ENCODE measurements around the gene ERICH6B.

The ERICH6B gene

GRCh38 chr13:45540864-45541263 is 74.7 kb downstream of the ERICH6B start:
- no peak for DNase-seq

DNA sequence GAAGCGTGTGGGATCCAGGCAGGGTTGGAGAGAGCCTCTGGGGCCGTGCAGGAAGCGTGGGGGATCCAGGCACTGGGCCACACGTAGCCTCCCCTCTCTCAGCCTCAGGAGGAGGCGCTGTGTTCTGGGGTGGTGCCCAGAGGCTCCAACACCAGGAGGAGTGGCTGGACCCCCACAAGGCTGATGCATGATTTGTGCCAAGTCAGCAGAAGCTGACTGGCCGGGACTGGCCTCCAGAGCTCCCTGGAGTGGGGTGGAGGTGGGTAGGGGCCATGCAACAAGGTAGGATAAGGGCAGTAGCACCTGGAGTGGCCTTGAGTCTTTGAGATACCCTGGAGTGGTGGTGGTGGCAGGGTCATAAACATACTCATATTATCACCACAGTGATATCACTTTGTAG is 75.3 kb downstream of the ERICH6B start:
- no peak for DNase-seq

DNA sequence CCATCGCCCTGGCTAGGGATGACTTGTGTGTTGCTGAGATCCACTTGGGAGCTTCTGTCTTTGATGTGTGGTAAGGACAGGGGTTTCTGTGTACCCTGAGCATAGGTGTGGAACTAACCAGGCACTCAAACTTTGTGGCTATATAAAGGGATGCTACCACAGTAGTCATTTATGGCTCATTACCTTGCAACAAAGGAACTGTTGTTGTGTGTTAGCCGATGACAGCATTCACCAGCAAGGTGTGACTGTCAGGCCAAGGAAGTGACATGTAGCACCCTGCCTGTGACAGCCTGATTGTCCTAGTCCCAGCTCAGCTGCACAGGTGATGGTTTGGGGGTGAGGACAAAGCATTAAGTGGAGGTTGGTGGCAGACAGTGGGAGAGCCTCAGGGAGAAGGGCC is 77.2 kb downstream of the ERICH6B start:
- DNase-seq = no peak

GRCh38 chr13:45537516-45537915 is 78.0 kb downstream of the ERICH6B start:
- DNase-seq = no peak

GRCh38 chr13:45536224-45536623 is 79.3 kb downstream of the ERICH6B start:
- no peak for DNase-seq

DNA sequence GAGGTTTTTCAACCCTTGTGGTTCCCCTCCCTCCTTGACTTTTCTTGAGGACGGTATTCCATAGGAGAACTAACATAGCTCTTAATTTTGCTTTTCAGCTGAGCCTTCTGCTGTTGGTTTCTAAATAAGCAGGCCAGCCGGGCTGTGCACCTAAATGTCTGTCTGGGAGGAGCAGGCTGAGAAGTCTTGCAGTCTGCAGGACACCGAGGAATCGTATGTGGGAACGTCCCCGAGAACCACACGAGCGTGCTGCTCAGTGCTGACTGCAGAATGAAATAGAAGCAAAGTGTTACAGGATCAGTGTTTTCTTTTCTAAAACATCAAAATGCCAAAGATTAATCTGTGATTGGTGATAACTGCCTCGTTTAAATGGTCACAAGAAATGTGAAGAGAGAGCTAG is 80.9 kb downstream of the ERICH6B start:
- DNase-seq = no peak

GRCh38 chr13:45529758-45530157 is 85.8 kb downstream of the ERICH6B start:
- DNase-seq = no peak

GRCh38 chr13:45527699-45528462 is 87.7 kb downstream of the ERICH6B start:
- no peak for DNase-seq

DNA sequence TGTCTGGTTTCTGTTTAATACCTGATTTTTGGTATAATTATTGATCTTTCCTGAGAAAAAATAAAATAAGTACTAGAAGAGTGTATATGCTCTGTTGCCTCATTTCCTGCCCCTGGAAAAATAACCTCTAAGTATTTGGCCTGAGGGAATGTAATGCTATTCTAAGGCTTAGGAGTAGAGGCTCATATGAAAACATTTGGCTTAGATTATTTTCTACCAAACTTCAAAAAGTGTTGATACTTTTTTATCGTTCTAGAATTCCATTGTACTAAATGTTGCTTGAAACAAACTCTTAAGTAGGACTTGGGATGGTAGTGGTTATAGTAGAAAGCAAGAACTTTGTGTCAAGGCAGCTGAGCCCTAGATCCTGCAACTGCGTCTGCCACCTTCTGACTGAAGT is 93.0 kb downstream of the ERICH6B start:
- no peak for DNase-seq

DNA sequence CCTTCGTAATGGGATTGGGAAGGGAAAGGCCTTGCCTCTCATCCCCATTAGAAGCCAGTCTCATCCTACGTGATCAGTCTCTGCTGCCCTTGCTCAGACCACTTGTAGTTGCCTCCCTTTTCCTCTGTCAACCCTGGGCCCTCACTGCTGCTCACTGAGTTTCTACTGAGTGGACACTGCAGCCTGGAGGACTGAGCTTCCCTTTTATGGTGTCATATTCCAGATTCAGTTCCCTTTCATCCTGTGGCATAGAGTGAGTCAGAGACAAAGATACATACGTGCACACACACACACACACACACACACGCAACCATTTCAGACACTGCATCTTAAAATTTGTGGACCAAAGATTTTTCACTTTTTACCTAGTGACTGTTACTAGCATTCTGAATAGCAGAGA is 94.2 kb downstream of the ERICH6B start:
- no peak for DNase-seq

DNA sequence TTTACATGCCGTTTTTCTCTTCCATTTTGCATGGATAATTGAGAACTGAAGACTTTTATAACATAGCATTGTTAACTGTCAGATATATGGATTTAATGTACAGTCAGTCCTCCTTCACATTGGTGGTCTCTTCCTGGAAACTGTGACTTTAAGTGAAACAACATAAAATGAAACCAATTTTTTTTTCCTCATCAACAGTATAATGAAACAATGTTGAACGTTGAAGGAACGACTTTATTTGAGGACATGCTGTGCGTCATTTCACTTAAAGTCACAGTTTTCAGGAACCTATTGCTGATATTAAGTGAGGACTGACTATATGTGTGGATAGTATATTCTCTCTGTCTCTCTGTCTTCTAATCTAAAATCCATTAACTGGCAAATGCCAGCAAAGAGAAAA is 96.0 kb downstream of the ERICH6B start:
- DNase-seq = no peak

DNA sequence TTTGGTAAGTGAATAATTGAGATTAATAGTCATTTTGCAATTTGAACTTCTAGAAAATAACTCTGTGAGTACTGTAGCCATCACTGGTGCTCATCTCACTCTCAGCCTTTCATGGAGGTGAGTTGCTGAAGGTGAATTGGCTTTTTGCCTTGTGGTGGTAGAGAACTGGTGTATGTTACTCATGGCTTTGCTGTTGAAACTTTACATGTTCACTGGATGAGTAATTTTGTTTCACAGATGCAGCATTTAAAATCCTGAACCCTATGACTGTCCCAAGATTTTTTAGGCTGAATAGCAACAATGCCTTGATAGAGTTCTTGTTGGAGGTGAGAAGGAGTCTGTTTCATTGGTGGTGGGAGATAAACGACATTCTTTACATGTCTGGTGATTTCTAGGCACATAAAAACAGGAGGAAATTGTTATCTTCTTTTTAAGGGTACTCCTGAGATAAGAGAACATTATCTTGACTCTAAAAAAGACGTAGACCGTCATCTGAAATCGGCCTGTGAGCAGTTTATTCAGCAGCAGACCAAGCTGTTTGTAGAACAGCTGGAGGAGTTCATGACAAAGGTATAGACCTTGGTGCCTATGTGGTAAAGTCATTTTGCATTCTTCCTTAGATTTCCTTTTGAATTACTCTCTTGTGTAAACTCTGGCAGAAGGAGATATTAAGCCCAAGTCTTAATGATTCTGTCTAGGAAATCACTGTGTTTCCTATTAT is 96.9 kb downstream of the ERICH6B start:
- DNase-seq = no peak

DNA sequence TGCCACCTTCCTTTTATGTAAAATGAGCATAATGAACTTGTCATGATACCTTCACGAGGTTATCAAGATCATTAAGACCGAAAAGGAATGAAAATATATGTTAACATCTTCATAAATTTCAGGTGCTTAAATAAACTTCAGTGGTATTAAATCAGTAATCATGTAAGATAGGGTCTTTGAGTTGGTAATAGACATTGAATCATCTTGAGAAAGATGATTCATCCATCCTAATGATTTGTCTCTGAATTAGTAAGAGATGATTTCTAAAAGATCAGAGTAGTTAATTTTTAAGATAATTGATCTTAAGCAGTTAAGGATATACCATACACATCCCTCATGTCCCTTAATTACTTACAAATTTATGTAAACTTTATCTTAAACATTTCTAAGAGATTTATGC is 98.8 kb downstream of the ERICH6B start:
- DNase-seq = no peak

DNA sequence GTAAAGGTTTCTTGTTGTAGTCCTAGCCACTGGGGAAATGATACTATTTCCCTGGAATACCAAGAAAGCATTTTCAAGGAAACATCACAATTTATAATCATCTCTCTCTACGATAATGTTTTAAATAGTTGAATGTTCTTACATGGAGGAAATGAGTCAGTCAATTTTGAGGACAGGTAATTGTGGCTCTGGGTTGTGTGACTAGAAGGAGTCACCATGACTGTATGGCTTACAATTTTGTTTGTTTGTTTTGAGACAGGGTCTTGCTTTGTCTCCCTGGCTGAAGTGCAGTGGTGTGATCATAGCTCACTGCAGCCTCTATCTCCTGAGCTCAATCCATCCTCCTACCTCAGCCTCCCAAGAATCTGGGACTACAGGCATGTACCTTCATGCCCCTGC is 103.4 kb downstream of the ERICH6B start:
- no peak for DNase-seq

DNA sequence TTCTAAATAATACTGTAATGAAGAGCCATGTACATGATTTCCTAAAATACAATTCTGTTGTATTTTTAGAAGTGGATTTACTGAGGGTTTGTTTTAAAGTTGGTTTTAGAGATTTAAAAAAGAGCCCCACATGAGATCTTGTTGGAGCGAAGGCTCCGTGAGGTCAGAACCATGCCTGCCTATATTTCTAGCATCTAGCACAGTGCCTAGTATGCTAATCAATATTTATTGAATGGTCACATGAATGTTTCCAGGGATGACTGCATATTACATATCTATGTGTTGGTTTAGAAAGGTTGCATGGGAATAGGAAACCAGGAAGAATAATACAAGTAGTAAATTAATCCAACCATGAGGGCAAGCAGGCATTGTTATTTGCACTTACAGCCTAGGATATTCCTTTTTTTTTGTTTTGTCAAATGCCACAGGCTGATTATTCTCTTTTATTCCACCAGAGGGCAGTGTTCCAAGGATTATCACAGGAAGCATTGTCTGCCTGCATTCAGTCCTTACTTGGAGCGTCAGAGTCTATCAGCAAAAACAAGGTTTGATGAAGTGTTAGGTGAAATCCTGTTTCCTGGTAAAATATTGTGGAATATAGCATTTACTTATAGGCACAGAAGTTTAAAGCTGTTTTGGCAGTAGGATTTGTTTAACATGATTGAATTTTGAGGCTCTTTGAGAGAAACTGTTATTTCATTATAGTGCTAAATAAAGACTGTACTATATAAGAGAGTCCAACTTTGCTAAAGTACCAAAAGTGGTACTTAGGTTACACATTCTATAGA is 104.0 kb downstream of the ERICH6B start:
- no peak for DNase-seq

DNA sequence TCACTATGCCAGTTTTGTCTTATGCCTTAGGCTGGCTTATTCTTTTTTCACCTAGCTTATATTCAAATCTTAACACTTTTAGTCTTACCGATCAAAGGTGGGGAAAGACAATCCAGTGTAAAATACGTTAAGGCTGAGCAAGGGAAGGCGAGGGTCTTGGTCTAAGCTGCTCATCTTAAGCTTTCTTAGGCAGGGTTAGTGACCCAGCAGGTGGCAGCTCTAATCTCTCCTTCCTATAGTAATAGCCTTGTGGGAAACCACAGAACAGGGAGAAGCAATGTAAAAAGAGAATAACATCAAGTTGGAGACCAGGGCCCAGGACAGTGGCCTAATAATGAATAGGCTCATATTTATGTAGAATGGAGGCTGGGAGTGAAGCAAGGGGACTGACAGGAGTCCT is 104.9 kb downstream of the ERICH6B start:
- no peak for DNase-seq

- DNase-seq = no peak
Observed at GRCh38 chr13:45508776-45509175, 106.8 kb downstream of the ERICH6B start.

- DNase-seq = no peak
Observed at GRCh38 chr13:45506811-45507210, 108.7 kb downstream of the ERICH6B start.

- no peak for DNase-seq
Observed at GRCh38 chr13:45503658-45504057, 111.9 kb downstream of the ERICH6B start.

- DNase-seq = no peak
Observed at GRCh38 chr13:45501175-45501526, 114.4 kb downstream of the ERICH6B start.

GRCh38 chr13:45500492-45501174 is 114.9 kb downstream of the ERICH6B start:
- DNase-seq = no peak

DNA sequence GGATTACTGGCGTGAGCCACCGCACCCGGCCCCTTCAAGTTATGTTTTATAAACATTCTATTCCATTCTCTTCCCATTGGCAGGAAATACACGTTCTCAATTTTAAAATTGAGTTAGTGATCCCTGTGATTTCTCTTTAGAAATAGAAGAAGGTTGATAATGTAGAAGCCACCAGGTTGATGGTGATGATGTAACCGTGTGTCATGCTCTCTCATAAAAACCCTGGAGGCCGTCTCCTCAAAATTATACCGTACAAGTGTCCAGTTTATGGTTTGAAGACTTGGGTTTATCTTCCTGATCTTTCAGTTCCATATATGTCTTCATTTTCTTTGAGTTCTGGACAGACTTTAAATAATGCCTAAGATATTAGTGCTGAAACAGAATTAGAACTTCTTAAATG is 118.6 kb downstream of the ERICH6B start:
- no peak for DNase-seq

GRCh38 chr13:45492538-45492937 is 123.0 kb downstream of the ERICH6B start:
- no peak for DNase-seq
